Subcutaneous abdominal adipose tissue (tissue), 5 donors: ENCODE data around the gene GRIN2C.

ENCODE experiments used
- H3K27ac ChIP-seq: one replicate; pipeline ENCODE4 v1.7.0; 2013; ENCODE audit warnings: low read depth, mild to moderate bottlenecking, inconsistent platforms, low read length, moderate library complexity
- H3K27me3 ChIP-seq, 5 donors: one replicate each; pipeline ENCODE4 v1.7.0; 2013; ENCODE audit warnings: low read length in 5 of 5, inconsistent platforms in 1 of 5; ENCODE audit not compliant: control insufficient read depth in 5 of 5, insufficient read depth in 4 of 5
- H3K36me3 ChIP-seq, 5 donors: one replicate each; pipeline ENCODE4 v1.7.0; 2013; ENCODE audit warnings: low read length in 5 of 5; ENCODE audit not compliant: control insufficient read depth in 5 of 5, insufficient read depth in 5 of 5
- H3K4me1 ChIP-seq, 5 donors: one replicate each; pipeline ENCODE4 v1.7.0; 2013; ENCODE audit warnings: low read length in 5 of 5, mild to moderate bottlenecking in 3 of 5, moderate library complexity in 1 of 5; ENCODE audit not compliant: control insufficient read depth in 5 of 5, insufficient read depth in 5 of 5
- H3K4me3 ChIP-seq, 5 donors: one replicate each; pipeline ENCODE4 v1.7.0; 2013; ENCODE audit warnings: low read length in 5 of 5, low read depth in 1 of 5
- H3K9ac ChIP-seq, 5 donors: one replicate each; pipeline ENCODE4 v1.7.0; 2013; ENCODE audit warnings: low read length in 5 of 5, mild to moderate bottlenecking in 4 of 5, moderate library complexity in 3 of 5
- H3K9me3 ChIP-seq, 5 donors: one replicate each; pipeline ENCODE4 v1.7.0; 2013; ENCODE audit warnings: low read length in 5 of 5; ENCODE audit not compliant: control insufficient read depth in 5 of 5
- donor health status: healthy.
- donor health status: healthy.
- donor health status: healthy.
- donor health status: healthy.
- donor health status: healthy.

GRIN2C gene

GRCh38 chr17:74881073-74881472 is 21.4 kb upstream of the GRIN2C start:
- Histone ChIP-seq H3K4me3 (no peak overlapping the region), H3K9ac (no peak overlapping the region), H3K9me3 (no peaks in the 10 kb centered on the region), H3K4me1 (peaks cover 0 to 12% (median 4%) of the 10 kb centered on the region in 5 donors), H3K27me3 (peaks cover 8 to 25% (median 19%) of the 10 kb centered on the region in 5 donors), H3K36me3 (no peaks in the 10 kb centered on the region), H3K27ac (no peak overlapping the region)

GRCh38 chr17:74879308-74879707 is 19.6 kb upstream of the GRIN2C start:
- H3K36me3 ChIP-seq, result no peaks in the 10 kb centered on the region
- peaks cover 8 to 22% (median 16%) of the 10 kb centered on the region in 5 donors for H3K27me3 ChIP-seq
- peaks cover 0 to 12% (median 4%) of the 10 kb centered on the region in 5 donors for H3K4me1 ChIP-seq
- H3K9ac ChIP-seq, result no peak overlapping the region
- no peak overlapping the region for H3K4me3 ChIP-seq
- H3K27ac ChIP-seq, result no peak overlapping the region
- no peaks in the 10 kb centered on the region for H3K9me3 ChIP-seq

- no peak overlapping the region for H3K4me3 ChIP-seq
- H3K27ac ChIP-seq, result no peak overlapping the region
- H3K9me3 ChIP-seq, result no peaks in the 10 kb centered on the region
- H3K27me3 ChIP-seq, result peaks cover 8 to 22% (median 16%) of the 10 kb centered on the region in 5 donors
- H3K36me3 ChIP-seq, result no peaks in the 10 kb centered on the region
- peaks cover 2 to 18% (median 10%) of the 10 kb centered on the region in 5 donors for H3K4me1 ChIP-seq
- no peak overlapping the region for H3K9ac ChIP-seq
Observed at GRCh38 chr17:74878658-74879057, 19.0 kb upstream of the GRIN2C start.

GRCh38 chr17:74877592-74878548 is 18.2 kb upstream of the GRIN2C start:
- no peaks in the 10 kb centered on the region for H3K9me3 ChIP-seq
- H3K9ac ChIP-seq, result no peak overlapping the region
- H3K4me3 ChIP-seq, result no peak overlapping the region
- H3K27ac ChIP-seq, result no peak overlapping the region
- H3K27me3 ChIP-seq, result peaks cover 7 to 18% (median 12%) of the 10 kb centered on the region in 5 donors
- no peaks in the 10 kb centered on the region for H3K36me3 ChIP-seq
- peaks cover 5 to 15% (median 9%) of the 10 kb centered on the region in 5 donors for H3K4me1 ChIP-seq

GRCh38 chr17:74875977-74876593 is 16.4 kb upstream of the GRIN2C start:
- no peak overlapping the region for H3K9ac ChIP-seq
- no peaks in the 10 kb centered on the region for H3K9me3 ChIP-seq
- peaks cover 5 to 24% (median 19%) of the 10 kb centered on the region in 5 donors for H3K4me1 ChIP-seq
- H3K4me3 ChIP-seq, result no peak overlapping the region
- no peak overlapping the region for H3K27ac ChIP-seq
- H3K27me3 ChIP-seq, result peaks cover 5 to 12% (median 10%) of the 10 kb centered on the region in 5 donors
- no peaks in the 10 kb centered on the region for H3K36me3 ChIP-seq

- peaks cover 5 to 10% (median 7%) of the 10 kb centered on the region in 5 donors for H3K27me3 ChIP-seq
- H3K4me3 ChIP-seq, result no peak overlapping the region
- no peaks in the 10 kb centered on the region for H3K9me3 ChIP-seq
- no peaks in the 10 kb centered on the region for H3K36me3 ChIP-seq
- no peak overlapping the region for H3K9ac ChIP-seq
- peaks cover 5 to 24% (median 22%) of the 10 kb centered on the region in 5 donors for H3K4me1 ChIP-seq
- H3K27ac ChIP-seq, result no peak overlapping the region
Observed at GRCh38 chr17:74875155-74875976, 15.7 kb upstream of the GRIN2C start.

- no peak overlapping the region for H3K9ac ChIP-seq
- no peaks in the 10 kb centered on the region for H3K9me3 ChIP-seq
- no peaks in the 10 kb centered on the region for H3K36me3 ChIP-seq
- no peak overlapping the region for H3K4me3 ChIP-seq
- peaks cover 5 to 10% (median 7%) of the 10 kb centered on the region in 5 donors for H3K27me3 ChIP-seq
- H3K4me1 ChIP-seq, result peaks cover 5 to 24% (median 22%) of the 10 kb centered on the region in 5 donors
- no peak overlapping the region for H3K27ac ChIP-seq
Observed at GRCh38 chr17:74874615-74875037, 14.9 kb upstream of the GRIN2C start.

- peak overlapping the region; percentile 73 to 94 (median 84) for H3K9ac ChIP-seq
- peaks cover 5 to 24% (median 22%) of the 10 kb centered on the region in 5 donors for H3K4me1 ChIP-seq
Observed at GRCh38 chr17:74873874-74874614, 14.4 kb upstream of the GRIN2C start.

More at GRCh38 chr17:74873874-74874614, 14.4 kb upstream of the GRIN2C start:
- Histone ChIP-seq H3K9me3 (no peaks in the 10 kb centered on the region), H3K4me3 (peak overlapping the region; percentile 74 to 90 (median 81)), H3K27me3 (peaks cover 5 to 10% (median 7%) of the 10 kb centered on the region in 5 donors), H3K27ac (peak overlapping the region; percentile 89), H3K36me3 (no peaks in the 10 kb centered on the region)
